HepG2 (cell line): ENCODE data around the gene SPTSSA. TPM values are rescaled to one million over a fixed set of nuclear protein-coding genes. Genes with fewer than 3 reads are reported as not detected.

ENCODE experiments used
- CREB3 ChIP-seq: sonication (generic); formaldehyde crosslinking; IDR thresholded peaks from 2 replicates; pipeline ENCODE4 v1.5.0; 2020; ENCODE audit warnings: missing genetic modification reagents
- ELF4 ChIP-seq: sonication (generic); formaldehyde crosslinking; IDR thresholded peaks from 2 replicates; pipeline ENCODE4 v1.5.0; 2020; ENCODE audit warnings: missing genetic modification reagents, mild to moderate bottlenecking, moderate library complexity, borderline replicate concordance
- FIP1L1 ChIP-seq: fragments of 200-400 bp; formaldehyde crosslinking; IDR thresholded peaks from 2 replicates; pipeline ENCODE4 v1.6.1; 2018; ENCODE audit warnings: low read depth, mild to moderate bottlenecking, low read length, moderate library complexity, borderline replicate concordance; ENCODE audit not compliant: insufficient read depth
- HOXA5 ChIP-seq: sonication (generic); formaldehyde crosslinking; IDR thresholded peaks from 2 replicates; pipeline ENCODE4 v1.4.0; 2020; ENCODE audit warnings: missing genetic modification reagents
- MED13 ChIP-seq: sonication (generic); formaldehyde crosslinking; IDR thresholded peaks from 2 replicates; pipeline ENCODE4 v1.5.0; 2020; ENCODE audit warnings: missing genetic modification reagents
- MED8 ChIP-seq: sonication (generic); formaldehyde crosslinking; IDR thresholded peaks from 2 replicates; pipeline ENCODE4 v1.8.1; 2023; ENCODE audit warnings: mild to moderate bottlenecking, missing genetic modification reagents; ENCODE audit not compliant: insufficient replicate concordance
- NFAT5 ChIP-seq: sonication (generic); formaldehyde crosslinking; IDR thresholded peaks from 2 replicates; pipeline ENCODE4 v1.4.0; 2020; ENCODE audit warnings: missing genetic modification reagents
- TP53 ChIP-seq: sonication (generic); formaldehyde crosslinking; conservative IDR thresholded peaks from 2 replicates; pipeline ENCODE4 v1.4.0; 2020; ENCODE audit warnings: missing genetic modification reagents
- ZNF407 ChIP-seq: sonication (generic); formaldehyde crosslinking; IDR thresholded peaks from one replicate; pipeline ENCODE4 v1.5.1; 2020; ENCODE audit warnings: mild to moderate bottlenecking, missing genetic modification reagents; ENCODE audit errors: not compliant biosample characterization
- ZNF7 ChIP-seq: IDR thresholded peaks from 2 replicates; pipeline ENCODE4 v1.6.1; 2016; ENCODE audit warnings: missing biosample characterization, missing genetic modification reagents
- polyA plus RNA-seq, 8 experiments: library from polyadenylated mRNA; depleted of rRNA in 3 of 8; stranded (reverse) in 7 of 8; unstranded in 1 of 8; fragments of >200 nt; fragmentation: Illumina TruSeq in 4 of 8; extraction: Trizol in 4 of 8; gene quantifications; 2 replicates each; pipeline versions ENCODE4 v1.2.1 to v1.2.3, GENCODE V29; 2011 to 2016; ENCODE audit warnings: low read depth in 4 of 8, missing spikeins in 1 of 8, mixed read lengths in 1 of 8; ENCODE audit not compliant: insufficient read depth in 1 of 8
- total RNA-seq, 5 experiments: library from RNA; depleted of rRNA; stranded (reverse); fragments of >200 nt; fragmentation: Illumina TruSeq; extraction: Trizol; gene quantifications; 2 replicates each; pipeline ENCODE4 v1.2.3, GENCODE V29; 2016; ENCODE audit warnings: low read depth in 1 of 5

SPTSSA gene
- total and polyA plus RNA-seq, 2 of the 13 experiments (the other 11 are each of a cell fraction or from before 2014, with no cell fraction given): 19.1 to 86.1 TPM

GRCh38 chr14:34462132-34462893 is at the start of gene SPTSSA (continued):
- TF ChIP-seq NFAT5 (peak; percentile 95), FIP1L1 (no peak), ZNF407 (peak; percentile 58), MED8 (CRISPR knock-in tag) (peak; percentile 68), MED13 (CRISPR knock-in tag) (peak; percentile 75; the same call in 1 of the 2 replicates), TP53 (CRISPR knock-in tag) (no peak), CREB3 (CRISPR knock-in tag) (peak; percentile 95), ZNF7 (CRISPR knock-in tag) (no peak), HOXA5 (CRISPR knock-in tag) (peak; percentile 95), ELF4 (CRISPR knock-in tag) (no peak)
